Stimulated activated CD8-positive, alpha-beta memory T cell treated with anti-CD3 and anti-CD28 coated beads, Interleukin-4, amount 100 ng/mL, for 24 hours (primary cell): ENCODE data around the gene NEK9.

Source experiments
- DNase-seq: peaks from one replicate; pipeline ENCODE4 v3.0.0-alpha.2; 2020; ENCODE audit warnings: low read depth

Gene NEK9

DNA sequence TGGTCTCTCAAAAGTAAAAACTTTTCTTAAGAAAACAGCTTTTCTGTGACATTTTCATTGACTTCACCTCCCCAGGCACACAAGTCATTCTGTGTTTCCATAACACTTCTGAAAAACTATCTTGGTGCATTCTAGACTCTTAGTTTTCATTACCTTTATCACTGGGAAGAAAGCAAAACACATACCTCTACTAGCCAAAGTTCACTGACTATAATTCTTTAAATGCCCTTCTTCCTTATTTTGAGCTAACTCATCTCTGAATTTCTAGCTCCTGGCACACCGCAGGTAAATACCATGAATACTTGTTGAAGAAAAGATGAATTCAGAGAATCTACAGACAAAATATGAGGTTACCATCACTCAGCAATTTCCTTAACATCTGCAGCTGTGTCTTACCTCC lies 96.7 kb downstream of the NEK9 start:
- DNase-seq: no peak
